DMS 273 (cell line): Measurements from ENCODE around the gene TUBA4B.
"Not testable (repeated sequence)": the region's sequence is repeated elsewhere in the genome, so short reads cannot be mapped to it uniquely, and the experiment has no call there.

Experiments used
- DNase-seq: peaks from one replicate; lab custom pipeline; 2025; ENCODE audit not compliant: unreplicated experiment; lab: John Stamatoyannopoulos, UW

The TUBA4B gene

DNA sequence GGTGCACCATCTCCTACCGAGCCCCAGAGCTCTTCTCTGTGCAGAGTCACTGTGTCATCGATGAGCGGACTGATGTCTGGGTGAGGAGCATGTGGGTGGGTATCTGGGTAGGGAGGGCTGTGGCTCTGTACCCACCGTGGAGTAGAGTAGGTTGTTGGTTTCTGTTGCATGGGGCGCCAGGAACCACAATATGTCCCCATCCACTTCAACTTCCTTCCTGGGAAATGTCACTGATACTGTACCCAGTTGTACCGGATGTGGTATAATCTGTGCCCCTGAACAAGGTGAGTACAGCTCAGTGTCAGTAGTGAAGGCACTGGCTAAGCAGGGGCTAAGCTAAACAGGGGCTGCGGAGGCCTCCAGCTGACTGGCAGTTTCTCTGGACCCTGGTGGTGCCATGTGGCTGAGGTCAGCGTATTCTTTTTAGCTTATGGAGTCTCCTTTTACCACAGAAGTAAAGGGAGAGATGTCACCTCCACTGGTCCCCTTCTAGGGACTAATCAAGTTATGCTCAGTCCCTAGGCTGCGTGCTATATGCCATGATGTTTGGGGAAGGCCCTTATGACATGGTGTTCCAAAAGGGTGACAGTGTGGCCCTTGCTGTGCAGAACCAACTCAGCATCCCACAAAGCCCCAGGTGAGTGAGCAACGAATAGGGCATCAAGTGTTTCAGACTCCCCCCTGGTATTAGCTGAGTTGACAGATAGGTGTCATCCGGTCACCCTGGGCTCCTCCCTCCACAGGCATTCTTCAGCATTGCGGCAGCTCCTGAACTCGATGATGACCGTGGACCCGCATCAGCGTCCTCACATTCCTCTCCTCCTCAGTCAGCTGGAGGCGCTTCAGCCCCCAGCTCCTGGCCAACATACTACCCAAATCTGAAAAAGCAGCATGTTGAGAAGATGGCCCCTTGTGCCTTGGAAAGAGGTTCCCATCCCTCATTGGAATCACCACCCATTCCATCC lies 5.1 kb upstream of the TUBA4B start:
- DNase-seq = no peak

DNA sequence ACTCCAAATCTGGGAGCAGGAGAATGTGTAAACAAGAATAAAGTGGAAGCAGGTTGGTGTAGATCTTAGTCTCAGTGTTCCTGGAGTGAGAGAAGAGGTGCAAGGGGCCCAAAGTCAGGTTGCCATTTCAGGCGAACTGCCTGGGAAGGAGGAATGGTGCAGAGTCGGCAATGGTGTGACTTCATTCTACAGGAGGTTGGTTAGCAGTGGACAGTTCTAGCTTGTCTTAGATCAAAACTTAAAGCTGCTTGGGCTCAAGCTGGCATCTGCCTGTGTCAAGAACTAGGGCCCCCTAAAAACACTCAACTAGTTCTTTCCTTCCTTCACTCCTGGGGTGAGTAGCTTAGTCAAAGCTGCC lies 4.2 kb upstream of the TUBA4B start:
- peak; percentile 59 for DNase-seq

DNA sequence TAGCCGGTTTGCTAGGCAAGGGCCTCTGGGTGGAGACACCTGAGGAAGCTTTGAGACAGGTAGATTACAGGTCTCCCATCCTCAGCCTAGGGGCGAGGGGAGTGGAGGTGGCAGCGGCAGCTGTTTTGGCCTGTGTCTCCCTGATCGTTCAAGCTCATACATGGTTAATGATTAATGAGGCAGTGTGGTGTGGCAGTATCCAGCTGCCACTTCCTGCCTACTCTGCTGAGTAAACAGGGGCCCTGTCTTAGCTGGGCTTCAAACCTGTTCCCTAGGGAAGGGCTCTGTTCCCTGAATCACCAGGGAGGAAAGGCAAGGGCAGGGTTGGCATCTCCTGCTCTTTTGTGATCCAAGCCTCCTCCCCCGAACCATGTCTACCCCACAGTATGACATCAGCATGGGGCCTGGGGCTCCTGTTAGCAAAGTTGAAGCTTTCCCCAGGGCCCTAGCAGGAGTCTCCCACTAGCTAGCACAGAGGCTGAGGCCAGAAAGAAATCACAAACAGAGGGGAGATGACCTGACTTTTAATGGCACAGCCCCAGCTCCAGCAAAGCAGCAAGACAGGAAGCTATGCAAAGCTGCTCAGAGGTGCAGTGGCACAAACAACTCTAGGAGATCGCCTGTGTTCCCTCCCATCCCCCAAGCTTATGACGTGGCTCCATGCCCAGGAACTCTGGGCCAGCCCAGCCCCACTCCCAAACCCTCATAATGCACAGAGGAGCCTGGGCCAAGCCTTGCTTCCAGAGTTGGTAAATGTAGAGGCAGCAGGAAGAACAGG lies 3.7 kb upstream of the TUBA4B start:
- DNase-seq = peak; percentile 94

GRCh38 chr2:219250049-219250781 lies 2.8 kb upstream of the TUBA4B start:
- DNase-seq = peak; percentile 44

GRCh38 chr2:219251656-219252055 lies 1.4 kb upstream of the TUBA4B start:
- peak; percentile 48 for DNase-seq

- DNase-seq = peak; percentile 48
Observed at GRCh38 chr2:219252084-219252483, 959 bp upstream of the TUBA4B start.

DNA sequence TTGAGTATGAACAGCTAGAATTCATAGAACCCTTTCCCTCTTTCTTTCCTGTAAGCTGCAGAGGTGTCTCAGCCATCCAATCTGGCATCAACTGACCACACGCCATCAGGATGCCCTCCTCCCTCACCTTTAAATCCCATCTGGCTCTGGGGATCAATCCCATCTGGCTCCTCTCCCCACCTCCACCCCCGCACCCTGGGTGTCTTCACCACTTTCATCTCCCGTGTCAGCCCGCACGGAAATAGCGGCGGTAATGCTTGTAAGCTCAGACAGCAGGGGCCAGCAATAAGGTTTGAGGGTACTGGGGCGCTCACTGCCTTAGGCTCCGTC lies 508 bp upstream of the TUBA4B start:
- peak; percentile 81 for DNase-seq

- peak; percentile 95 for DNase-seq
Observed at GRCh38 chr2:219253753-219254589, 928 bp downstream of the TUBA4B start, which contains the start of gene TUBA4A. Gene TUBA4A, minus strand, starts transcription at chr2:219253918. Its CDS starts 60 bp downstream, at chr2:219253858.

GRCh38 chr2:219254590-219255201 lies 1.7 kb downstream of the TUBA4B start:
- no peak for DNase-seq

DNA sequence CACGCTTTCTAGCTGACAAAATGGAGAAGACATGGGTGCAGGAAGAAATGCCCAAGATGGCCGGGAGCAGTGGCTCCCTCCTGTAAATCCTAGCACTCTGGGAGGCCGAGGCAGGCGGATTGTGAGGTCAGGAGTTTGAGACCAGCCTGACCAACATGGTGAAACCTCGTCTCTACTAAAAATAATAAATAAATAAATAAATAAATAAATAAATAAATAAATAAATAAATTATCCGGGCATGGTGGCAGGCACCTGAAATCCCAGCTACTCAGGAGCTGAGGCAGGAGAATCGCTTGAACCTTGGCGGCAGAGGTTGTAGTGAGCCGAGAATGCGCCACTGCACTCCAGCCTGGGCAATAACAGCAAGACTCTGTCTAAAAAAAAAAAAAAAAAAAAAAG lies 5.9 kb downstream of the TUBA4B start:
- DNase-seq = not testable (repeated sequence)

- no peak for DNase-seq
Observed at GRCh38 chr2:219261024-219261855, 8.2 kb downstream of the TUBA4B start.

DNA sequence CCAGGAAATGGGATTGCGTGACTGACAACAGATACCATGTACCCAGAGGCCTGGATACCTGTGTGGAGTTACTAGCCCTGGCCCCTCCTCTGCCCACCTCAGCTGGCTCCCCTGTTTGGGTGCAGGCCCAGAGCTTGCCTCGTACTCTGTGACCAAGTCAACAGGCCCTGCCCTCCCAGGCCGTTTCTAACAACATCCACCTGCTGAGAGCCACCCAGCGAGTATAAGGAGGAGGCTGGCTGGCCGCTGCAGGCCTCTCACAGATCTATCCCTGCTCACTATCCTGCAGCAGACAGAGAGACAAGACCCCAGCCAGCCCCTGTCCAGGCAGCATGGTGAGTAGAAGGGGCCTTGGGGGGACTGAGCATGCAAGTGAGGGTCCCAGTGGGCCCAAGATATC lies 13.2 kb downstream of the TUBA4B start:
- DNase-seq = no peak

- DNase-seq = peak; percentile 50
Observed at GRCh38 chr2:219266886-219267285, 13.8 kb downstream of the TUBA4B start.

- DNase-seq = no peak
Observed at GRCh38 chr2:219268294-219268693, 15.3 kb downstream of the TUBA4B start.

DNA sequence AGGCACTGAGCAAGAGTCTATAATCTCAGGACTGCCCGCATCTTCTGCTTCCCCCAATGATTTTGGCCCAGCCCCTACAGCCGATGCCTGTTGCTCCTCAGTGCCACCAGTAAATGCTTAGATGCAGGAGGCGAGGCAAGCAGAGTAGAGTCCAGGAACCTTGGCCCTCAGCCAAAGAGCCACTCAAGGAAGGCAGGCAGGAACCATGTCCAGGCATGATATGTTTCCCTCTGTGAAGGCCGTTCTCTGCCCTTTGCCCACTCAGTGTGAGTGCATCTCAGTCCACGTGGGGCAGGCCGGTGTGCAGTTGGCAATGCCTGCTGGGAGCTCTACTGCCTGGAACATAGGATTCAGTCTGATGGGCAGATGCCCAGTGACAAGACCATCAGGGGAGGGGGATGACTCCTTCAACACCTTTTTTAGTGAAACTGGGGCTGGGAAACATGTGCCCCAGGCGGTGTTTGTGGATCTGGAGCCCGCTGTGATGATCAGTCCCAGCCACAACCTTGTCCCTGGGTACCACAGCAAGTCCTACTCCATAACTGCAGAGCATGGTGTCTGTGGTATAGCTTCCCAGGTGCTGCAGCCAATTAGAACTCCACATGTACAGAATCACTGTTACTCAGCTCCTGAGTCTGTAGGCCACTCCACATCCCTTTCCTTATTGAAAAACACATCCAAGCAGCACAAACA lies 16.5 kb downstream of the TUBA4B start:
- DNase-seq = peak; percentile 29

- no peak for DNase-seq
Observed at GRCh38 chr2:219270055-219270372, 17.0 kb downstream of the TUBA4B start.

DNA sequence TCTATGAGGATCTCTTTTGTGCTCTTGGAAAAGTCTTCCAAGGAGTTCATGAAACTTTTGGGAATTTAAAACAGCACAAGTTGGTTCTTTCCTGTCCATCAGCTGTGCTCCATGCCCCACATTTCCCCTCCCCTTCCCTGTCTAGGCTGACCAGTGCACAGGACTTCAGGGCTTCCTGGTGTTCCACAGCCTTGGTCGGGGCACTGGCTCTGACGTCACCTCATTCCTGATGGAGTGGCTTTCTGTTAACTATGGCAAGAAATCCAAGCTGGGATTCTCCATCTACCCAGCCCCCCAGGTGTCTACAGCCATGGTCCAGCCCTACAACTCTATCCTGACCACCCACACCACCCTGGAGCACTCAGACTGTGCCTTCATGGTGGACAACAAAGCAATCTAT lies 18.0 kb downstream of the TUBA4B start:
- no peak for DNase-seq

DNA sequence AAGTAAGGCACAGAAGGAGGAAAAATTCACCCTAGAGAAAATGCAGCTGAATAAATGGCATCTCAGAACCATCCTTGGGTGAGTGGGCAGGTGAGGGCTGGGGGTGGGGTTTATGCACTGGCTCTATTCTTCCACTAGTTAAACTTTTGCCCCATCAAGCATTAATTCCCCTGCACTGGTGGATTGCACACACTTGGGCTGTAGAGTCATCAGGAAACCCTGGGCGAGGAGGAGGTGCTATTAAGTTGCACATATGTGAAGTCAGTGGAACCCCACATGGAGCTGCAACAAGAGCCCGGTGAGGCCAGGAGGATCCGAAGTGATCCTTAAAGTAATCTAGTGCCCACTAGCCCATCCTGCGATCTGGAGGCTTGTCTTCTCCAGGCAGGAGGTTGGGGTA lies 19.3 kb downstream of the TUBA4B start:
- no peak for DNase-seq

DNA sequence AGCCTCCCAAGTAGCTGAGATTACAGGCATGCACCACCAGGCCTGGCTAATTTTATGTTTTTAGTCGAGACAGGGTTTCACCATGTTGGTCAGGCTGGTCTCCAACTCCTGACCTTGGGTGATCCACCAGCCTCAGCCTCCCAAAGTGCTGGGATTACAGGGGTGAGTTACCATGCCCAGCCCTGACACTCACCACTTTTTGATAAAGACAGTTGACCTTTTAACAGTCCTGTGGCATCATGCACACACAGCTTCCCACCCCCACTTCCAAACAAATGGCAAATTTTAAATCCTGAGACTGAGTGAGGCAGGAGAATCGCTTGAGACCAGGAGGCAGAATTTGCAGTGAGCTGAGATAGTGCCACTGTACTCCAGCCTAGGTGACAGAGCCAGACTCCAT lies 20.0 kb downstream of the TUBA4B start:
- DNase-seq = no peak
